Measurements from ENCODE around the gene PPP2R5E. TPM values are rescaled to one million over a fixed set of nuclear protein-coding genes. Genes with fewer than 3 reads are reported as not detected.

PPP2R5E gene
- total RNA-seq, 1 experiment from 2014 or later: 45.0 TPM

DNA sequence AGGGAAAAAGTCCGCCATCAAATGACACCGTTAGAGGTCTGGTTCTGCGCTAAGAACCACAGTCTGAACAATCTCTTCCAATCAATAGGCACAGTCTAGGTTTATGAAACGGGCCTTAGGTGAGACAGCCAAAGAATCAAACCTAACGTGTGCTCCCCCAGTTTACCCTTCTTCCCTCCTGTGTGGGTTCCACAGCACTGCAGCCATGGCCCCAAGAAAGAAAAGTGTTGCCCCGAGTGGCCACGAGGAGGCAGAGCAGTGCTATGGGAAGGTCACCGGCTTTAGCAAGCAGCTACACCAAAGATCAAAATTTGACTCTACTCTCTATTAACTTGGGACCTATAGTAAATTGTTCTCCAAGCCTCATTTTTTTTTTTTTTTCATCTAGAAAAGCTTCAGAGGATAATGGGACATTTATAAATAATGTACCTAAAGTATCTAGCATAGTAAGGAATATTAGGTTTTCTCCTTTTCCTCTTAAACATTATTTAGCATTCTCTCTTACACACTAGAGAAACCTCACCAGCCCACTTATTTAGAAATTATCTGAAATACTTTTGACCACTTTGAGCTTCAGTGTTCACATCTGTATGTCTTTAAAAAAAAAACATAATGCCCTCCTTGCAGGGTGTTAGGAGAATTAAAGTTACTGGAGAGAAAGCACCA is 154.3 kb downstream of the PPP2R5E start:
- TF ChIP-seq, protein P1, sequence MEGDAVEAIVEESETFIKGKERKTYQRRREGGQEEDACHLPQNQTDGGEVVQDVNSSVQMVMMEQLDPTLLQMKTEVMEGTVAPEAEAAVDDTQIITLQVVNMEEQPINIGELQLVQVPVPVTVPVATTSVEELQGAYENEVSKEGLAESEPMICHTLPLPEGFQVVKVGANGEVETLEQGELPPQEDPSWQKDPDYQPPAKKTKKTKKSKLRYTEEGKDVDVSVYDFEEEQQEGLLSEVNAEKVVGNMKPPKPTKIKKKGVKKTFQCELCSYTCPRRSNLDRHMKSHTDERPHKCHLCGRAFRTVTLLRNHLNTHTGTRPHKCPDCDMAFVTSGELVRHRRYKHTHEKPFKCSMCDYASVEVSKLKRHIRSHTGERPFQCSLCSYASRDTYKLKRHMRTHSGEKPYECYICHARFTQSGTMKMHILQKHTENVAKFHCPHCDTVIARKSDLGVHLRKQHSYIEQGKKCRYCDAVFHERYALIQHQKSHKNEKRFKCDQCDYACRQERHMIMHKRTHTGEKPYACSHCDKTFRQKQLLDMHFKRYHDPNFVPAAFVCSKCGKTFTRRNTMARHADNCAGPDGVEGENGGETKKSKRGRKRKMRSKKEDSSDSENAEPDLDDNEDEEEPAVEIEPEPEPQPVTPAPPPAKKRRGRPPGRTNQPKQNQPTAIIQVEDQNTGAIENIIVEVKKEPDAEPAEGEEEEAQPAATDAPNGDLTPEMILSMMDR (IDR thresholded peaks at IDR 0.05 in 2 of 3, conservative IDR thresholded peaks at IDR 0.05 in 1 of 3; ENCODE audit: borderline replicate concordance in 1 of 3, insufficient read depth in 1 of 3, low read depth in 2 of 3, low read length in 2 of 3): peak; percentile 64 to 90 (median 86); a peak in 5 of 6 replicates
- peak; percentile 86 for TF ChIP-seq RAD21 (IDR thresholded peaks at IDR 0.05; ENCODE audit: low read depth)
- no peak for TF ChIP-seq ZFX (IDR thresholded peaks at IDR 0.05)
- Histone ChIP-seq H3K27me3 (ENCODE audit: insufficient read depth, low read length) (no peaks in the 10 kb centered on the region), H3K4me3 (replicated peaks in 1 of 2; ENCODE audit: low read depth in 1 of 2, low read length in 2 of 2) (no peak overlapping the region), H3K79me2 (ENCODE audit: insufficient read depth, low read length) (no peaks in the 10 kb centered on the region), H3K36me3 (ENCODE audit: control insufficient read depth in 1 of 2, insufficient read depth in 2 of 2, low read length in 2 of 2) (peaks cover 8% of the 10 kb centered on the region in 2 experiments; a peak in 3 of 4 replicates), H2AFZ (ENCODE audit: low read depth, low read length, poor library complexity, severe bottlenecking) (no peak overlapping the region), H3K4me1 (ENCODE audit: control insufficient read depth in 1 of 2, insufficient read depth in 2 of 2, low read length in 2 of 2) (no peaks in the 10 kb centered on the region), H4K20me1 (ENCODE audit: insufficient read depth) (no peaks in the 10 kb centered on the region), H3K27ac (ENCODE audit: low read depth, low read length) (no peak overlapping the region), H3K9ac (ENCODE audit: low read length) (no peak overlapping the region), H3K9me3 (ENCODE audit: control insufficient read depth in 1 of 2, insufficient read depth in 1 of 2, low read depth in 1 of 2, low read length in 2 of 2) (no peaks in the 10 kb centered on the region), H3K4me2 (ENCODE audit: low read length) (no peak overlapping the region), H3K9me2 (ENCODE audit: insufficient read depth) (no peaks in the 10 kb centered on the region)
- POLR2A ChIA-PET: interaction anchor here (0.6 to 1.6 kb wide), 2 partner anchors 160 to 254 kb away, joined by 3 to 6 read pairs; no protein-coding TSS in a partner anchor
- DNase-seq (ENCODE audit: low read depth, low spot score): peak; percentile 21
- no TSS peak for BruUV-seq (replicated peaks)
- intact Hi-C loops (cut with micrococcal nuclease): loop anchor here (1.0 to 5.0 kb wide), 4 partner anchors 154 to 914 kb away; partner anchors contain the start of gene PPP2R5E
- peak; percentile 97 for ATAC-seq
- RAD21 ChIA-PET (ENCODE audit: low non-redundant PET in 1 of 2, low total read pairs in 2 of 2, uncharacterized antibody in 2 of 2, unreplicated experiment in 2 of 2): interaction anchor here (1.0 to 1.3 kb wide), 3 partner anchors 185 to 384 kb away, joined by 4 to 5 read pairs (median 4); no protein-coding TSS in a partner anchor
- CTCF ChIA-PET: interaction anchor here (0.6 to 3.5 kb wide), 11 partner anchors 13 to 916 kb away, joined by 3 to 32 read pairs (median 4); partner anchors contain the start of genes PPP2R5E and WDR89

DNA sequence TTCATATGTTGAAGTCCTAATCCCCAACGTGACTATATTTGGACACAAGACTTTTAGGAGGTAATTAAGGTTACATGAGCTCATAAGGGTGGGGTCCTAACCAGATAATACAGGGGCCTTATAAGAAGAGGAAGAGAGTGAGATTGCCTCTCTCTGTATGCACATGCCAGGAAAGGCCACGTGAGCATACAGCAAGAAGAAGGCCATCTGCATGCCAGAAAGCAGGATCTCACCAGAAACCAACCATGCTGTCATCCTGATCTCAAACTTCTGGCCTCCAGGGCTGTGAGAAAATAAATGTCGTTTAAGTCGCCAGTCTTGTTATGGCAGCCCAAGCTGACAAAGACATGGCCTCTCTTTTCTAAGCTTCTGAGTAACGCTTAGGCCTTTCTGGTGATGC is 155.5 kb downstream of the PPP2R5E start:
- Histone ChIP-seq H3K4me3 (replicated peaks in 1 of 2; ENCODE audit: low read depth in 1 of 2, low read length in 2 of 2) (no peak overlapping the region), H3K4me2 (ENCODE audit: low read length) (no peak overlapping the region), H3K9ac (ENCODE audit: low read length) (no peak overlapping the region), H3K9me3 (ENCODE audit: control insufficient read depth in 1 of 2, insufficient read depth in 1 of 2, low read depth in 1 of 2, low read length in 2 of 2) (no peaks in the 10 kb centered on the region), H3K27me3 (ENCODE audit: insufficient read depth, low read length) (no peaks in the 10 kb centered on the region), H3K36me3 (ENCODE audit: control insufficient read depth in 1 of 2, insufficient read depth in 2 of 2, low read length in 2 of 2) (peaks cover 8% of the 10 kb centered on the region in 2 experiments; a peak in 3 of 4 replicates), H3K79me2 (ENCODE audit: insufficient read depth, low read length) (no peaks in the 10 kb centered on the region), H4K20me1 (ENCODE audit: insufficient read depth) (no peaks in the 10 kb centered on the region), H3K4me1 (ENCODE audit: control insufficient read depth in 1 of 2, insufficient read depth in 2 of 2, low read length in 2 of 2) (no peaks in the 10 kb centered on the region), H3K27ac (ENCODE audit: low read depth, low read length) (no peak overlapping the region), H2AFZ (ENCODE audit: low read depth, low read length, poor library complexity, severe bottlenecking) (no peak overlapping the region), H3K9me2 (ENCODE audit: insufficient read depth) (no peaks in the 10 kb centered on the region)
- no peak for ATAC-seq
- DNase-seq (ENCODE audit: low read depth, low spot score): no peak
- BruUV-seq (replicated peaks): no TSS peak
- RAD21 ChIA-PET (ENCODE audit: low non-redundant PET in 1 of 2, low total read pairs in 2 of 2, uncharacterized antibody in 2 of 2, unreplicated experiment in 2 of 2): no interaction called here
- CTCF ChIA-PET: interaction anchor here (1.1 kb wide), 1 partner anchor 907 kb away, joined by 3 read pairs; no protein-coding TSS in a partner anchor
- intact Hi-C loops (cut with micrococcal nuclease): loop anchor here (2.0 to 5.0 kb wide), 3 partner anchors 155 to 915 kb away; partner anchors contain the start of gene PPP2R5E
- POLR2A ChIA-PET: interaction anchor here (1.6 kb wide), 1 partner anchor 255 kb away, joined by 6 read pairs; no protein-coding TSS in a partner anchor
- TF ChIP-seq SP1 (IDR thresholded peaks at IDR 0.05; ENCODE audit: low read depth): no peak
- TF ChIP-seq ZFX (IDR thresholded peaks at IDR 0.05): no peak
- TF ChIP-seq RAD21 (IDR thresholded peaks at IDR 0.05; ENCODE audit: low read depth): no peak
- TF ChIP-seq EZH2 (IDR thresholded peaks at IDR 0.05): no peak
- TF ChIP-seq, protein P2, sequence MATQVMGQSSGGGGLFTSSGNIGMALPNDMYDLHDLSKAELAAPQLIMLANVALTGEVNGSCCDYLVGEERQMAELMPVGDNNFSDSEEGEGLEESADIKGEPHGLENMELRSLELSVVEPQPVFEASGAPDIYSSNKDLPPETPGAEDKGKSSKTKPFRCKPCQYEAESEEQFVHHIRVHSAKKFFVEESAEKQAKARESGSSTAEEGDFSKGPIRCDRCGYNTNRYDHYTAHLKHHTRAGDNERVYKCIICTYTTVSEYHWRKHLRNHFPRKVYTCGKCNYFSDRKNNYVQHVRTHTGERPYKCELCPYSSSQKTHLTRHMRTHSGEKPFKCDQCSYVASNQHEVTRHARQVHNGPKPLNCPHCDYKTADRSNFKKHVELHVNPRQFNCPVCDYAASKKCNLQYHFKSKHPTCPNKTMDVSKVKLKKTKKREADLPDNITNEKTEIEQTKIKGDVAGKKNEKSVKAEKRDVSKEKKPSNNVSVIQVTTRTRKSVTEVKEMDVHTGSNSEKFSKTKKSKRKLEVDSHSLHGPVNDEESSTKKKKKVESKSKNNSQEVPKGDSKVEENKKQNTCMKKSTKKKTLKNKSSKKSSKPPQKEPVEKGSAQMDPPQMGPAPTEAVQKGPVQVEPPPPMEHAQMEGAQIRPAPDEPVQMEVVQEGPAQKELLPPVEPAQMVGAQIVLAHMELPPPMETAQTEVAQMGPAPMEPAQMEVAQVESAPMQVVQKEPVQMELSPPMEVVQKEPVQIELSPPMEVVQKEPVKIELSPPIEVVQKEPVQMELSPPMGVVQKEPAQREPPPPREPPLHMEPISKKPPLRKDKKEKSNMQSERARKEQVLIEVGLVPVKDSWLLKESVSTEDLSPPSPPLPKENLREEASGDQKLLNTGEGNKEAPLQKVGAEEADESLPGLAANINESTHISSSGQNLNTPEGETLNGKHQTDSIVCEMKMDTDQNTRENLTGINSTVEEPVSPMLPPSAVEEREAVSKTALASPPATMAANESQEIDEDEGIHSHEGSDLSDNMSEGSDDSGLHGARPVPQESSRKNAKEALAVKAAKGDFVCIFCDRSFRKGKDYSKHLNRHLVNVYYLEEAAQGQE (IDR thresholded peaks at IDR 0.05; ENCODE audit: low read depth): no peak
- TF ChIP-seq POLR2A (IDR thresholded peaks at IDR 0.05; ENCODE audit: borderline replicate concordance, extremely low read depth, insufficient read depth, insufficient read length): no peak
- TF ChIP-seq TCF7L2 (IDR thresholded peaks at IDR 0.05; ENCODE audit: borderline replicate concordance, extremely low read depth, insufficient read depth, insufficient read length): no peak
- TF ChIP-seq, protein P3, sequence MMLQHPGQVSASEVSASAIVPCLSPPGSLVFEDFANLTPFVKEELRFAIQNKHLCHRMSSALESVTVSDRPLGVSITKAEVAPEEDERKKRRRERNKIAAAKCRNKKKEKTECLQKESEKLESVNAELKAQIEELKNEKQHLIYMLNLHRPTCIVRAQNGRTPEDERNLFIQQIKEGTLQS (IDR thresholded peaks at IDR 0.05): no peak
